DND-41 (cell line): ENCODE results near the gene ST13.

Source experiments
- ATAC-seq: fragments of 200-7000 bp; cut with Tn5 transposase; 3 replicates; pipeline ENCODE4 v1.9.1; 2021; ENCODE audit warnings: low read depth; ENCODE audit not compliant: insufficient read depth
- DNase-seq: peaks from one replicate; pipeline ENCODE4 v3.0.0-alpha.2; 2020
- H2AFZ ChIP-seq: 2 replicates; pipeline ENCODE4 v1.6.0; 2012; ENCODE audit warnings: low read depth, low read length
- H3K27ac ChIP-seq: 2 replicates; pipeline ENCODE4 v1.5.1; 2012; ENCODE audit warnings: low read length, inconsistent platforms
- H3K27me3 ChIP-seq: fragments of 200-600 bp; sonication (generic); 2 replicates; pipeline ENCODE4 v1.6.0; 2012; ENCODE audit warnings: low read length, mild to moderate bottlenecking, inconsistent platforms; ENCODE audit not compliant: insufficient read depth, poor library complexity
- H3K36me3 ChIP-seq: 2 replicates; pipeline ENCODE4 v1.5.1; 2012; ENCODE audit warnings: low read length, inconsistent platforms; ENCODE audit not compliant: insufficient read depth
- H3K4me1 ChIP-seq: 2 replicates; pipeline ENCODE4 v1.5.1; 2012; ENCODE audit warnings: mild to moderate bottlenecking, low read length; ENCODE audit not compliant: insufficient read depth
- H3K4me2 ChIP-seq: 2 replicates; pipeline ENCODE4 v1.6.0; 2012; ENCODE audit warnings: mild to moderate bottlenecking, moderate library complexity, low read length, inconsistent platforms; ENCODE audit not compliant: insufficient read depth
- H3K4me3 ChIP-seq, 2 experiments: fragments of 200-600 bp in 1 of 2; shearing (Covaris generic) in 1 of 2; 2 replicates each; pipeline ENCODE4 v1.5.1; 2012 to 2016; ENCODE audit warnings: inconsistent platforms in 2 of 2, low read length in 2 of 2, mild to moderate bottlenecking in 2 of 2, low read depth in 1 of 2, moderate library complexity in 1 of 2
- H3K79me2 ChIP-seq: 2 replicates; pipeline ENCODE4 v1.6.0; 2012; ENCODE audit warnings: low read length, inconsistent platforms; ENCODE audit not compliant: insufficient read depth
- H3K9ac ChIP-seq: 2 replicates; pipeline ENCODE4 v1.6.0; 2012; ENCODE audit warnings: low read depth, mild to moderate bottlenecking, inconsistent platforms, low read length, moderate library complexity
- H3K9me3 ChIP-seq: 2 replicates; pipeline ENCODE4 v1.5.1; 2012; ENCODE audit warnings: low read length, moderate library complexity, mild to moderate bottlenecking, inconsistent platforms; ENCODE audit not compliant: insufficient read depth, severe bottlenecking
- H4K20me1 ChIP-seq: 2 replicates; pipeline ENCODE4 v1.6.0; 2012; ENCODE audit warnings: low read length; ENCODE audit not compliant: insufficient read depth
- CTCF ChIP-seq: IDR thresholded peaks from 2 replicates; pipeline ENCODE4 v1.5.1; 2012; ENCODE audit warnings: borderline replicate concordance, low read length, moderate library complexity, mild to moderate bottlenecking; ENCODE audit not compliant: poor library complexity, severe bottlenecking; ENCODE audit errors: extremely low read depth
- EZH2 ChIP-seq: IDR thresholded peaks from 3 replicates; pipeline ENCODE4 v1.6.1; 2012; ENCODE audit warnings: borderline replicate concordance, low read depth, mild to moderate bottlenecking, moderate library complexity, low read length, inconsistent platforms; ENCODE audit not compliant: severe bottlenecking

Gene ST13

DNA sequence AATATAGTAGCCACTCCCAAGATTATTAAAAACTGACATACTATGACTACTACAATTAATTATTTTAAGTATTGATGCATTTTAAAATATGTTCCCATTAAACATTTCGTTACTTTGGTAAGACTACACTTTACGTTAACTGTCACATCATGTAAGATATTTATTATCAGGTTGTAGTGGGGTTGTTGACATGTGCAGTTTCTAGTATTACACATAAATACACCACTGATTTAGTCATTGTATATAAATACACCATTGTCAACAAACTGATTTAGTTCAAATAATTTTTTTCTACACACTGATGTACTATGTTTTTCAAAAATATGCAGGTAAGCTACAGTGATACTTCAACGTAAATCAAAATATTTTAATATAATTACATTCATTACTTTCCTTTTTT is 11.5 kb downstream of the ST13 start:
- ATAC-seq: no peak

DNA sequence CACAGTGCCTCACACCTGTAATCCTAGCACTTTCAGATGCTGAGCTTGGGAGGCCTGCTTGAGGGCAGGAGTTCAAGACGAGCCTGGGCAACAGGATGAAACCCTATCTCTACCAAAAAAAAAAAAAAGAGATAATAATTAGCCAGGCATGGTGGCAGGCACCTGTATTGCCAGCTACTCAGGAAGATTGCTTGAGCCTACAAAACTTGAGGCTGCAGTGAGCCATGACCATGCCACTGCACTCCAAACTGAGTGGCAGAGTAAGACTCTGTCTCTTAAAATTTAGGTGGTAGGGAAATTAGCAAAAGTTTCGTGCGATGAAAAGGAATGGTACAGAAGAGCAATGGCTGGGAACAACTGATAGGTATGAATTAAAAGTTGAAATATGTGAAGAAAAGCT is 18.0 kb downstream of the ST13 start:
- H4K20me1 ChIP-seq: peaks cover 12% of the 10 kb centered on the region
- H3K9ac ChIP-seq: no peak overlapping the region

More for the DNA sequence above, 11.5 kb downstream of the ST13 start:
- no peak for TF ChIP-seq EZH2
- TF ChIP-seq CTCF: no peak
- no peak overlapping the region for H3K27ac ChIP-seq
- no peak overlapping the region for H2AFZ ChIP-seq
- peaks cover under 1% of the 10 kb centered on the region; the same call in 1 of the 2 replicates for H3K4me1 ChIP-seq
- H3K4me3 ChIP-seq: no peak overlapping the region
- H3K9ac ChIP-seq: no peak overlapping the region
- peaks cover 10% of the 10 kb centered on the region; the same call in 1 of the 2 replicates for H4K20me1 ChIP-seq
- peaks cover 99% of the 10 kb centered on the region for H3K79me2 ChIP-seq
- DNase-seq: no peak
- H3K4me2 ChIP-seq: no peak overlapping the region
- no peaks in the 10 kb centered on the region for H3K27me3 ChIP-seq
- H3K36me3 ChIP-seq: peaks cover 97% of the 10 kb centered on the region
- H3K9me3 ChIP-seq: no peaks in the 10 kb centered on the region

GRCh38 chr22:40834619-40835018 is 21.8 kb downstream of the ST13 start:
- H4K20me1 ChIP-seq: peaks cover 7% of the 10 kb centered on the region
- peaks cover 47% of the 10 kb centered on the region for H3K79me2 ChIP-seq
- H3K36me3 ChIP-seq: peaks cover 91% of the 10 kb centered on the region
- no peak overlapping the region for H3K4me3 ChIP-seq
- no peak overlapping the region for H2AFZ ChIP-seq
- no peaks in the 10 kb centered on the region for H3K27me3 ChIP-seq
- no peak for TF ChIP-seq EZH2
- no peak for ATAC-seq
- H3K27ac ChIP-seq: no peak overlapping the region
- H3K4me2 ChIP-seq: no peak overlapping the region
- no peaks in the 10 kb centered on the region for H3K9me3 ChIP-seq
- H3K4me1 ChIP-seq: no peaks in the 10 kb centered on the region
- H3K9ac ChIP-seq: no peak overlapping the region
- DNase-seq: no peak

More for the DNA sequence above, 18.0 kb downstream of the ST13 start:
- H3K36me3 ChIP-seq: peaks cover 92% of the 10 kb centered on the region
- no peak overlapping the region for H3K4me2 ChIP-seq
- no peaks in the 10 kb centered on the region for H3K9me3 ChIP-seq
- H3K79me2 ChIP-seq: peaks cover 83% of the 10 kb centered on the region
- H3K4me1 ChIP-seq: no peaks in the 10 kb centered on the region
- no peak for ATAC-seq
- H3K27ac ChIP-seq: no peak overlapping the region
- TF ChIP-seq CTCF (no peak), EZH2 (no peak)
- H3K4me3 ChIP-seq: no peak overlapping the region
- H2AFZ ChIP-seq: no peak overlapping the region
- no peaks in the 10 kb centered on the region for H3K27me3 ChIP-seq
- DNase-seq: no peak

GRCh38 chr22:40829131-40829530 is 27.3 kb downstream of the ST13 start:
- no peak for DNase-seq
- no peak overlapping the region for H3K9ac ChIP-seq

More at GRCh38 chr22:40829131-40829530, 27.3 kb downstream of the ST13 start:
- ATAC-seq: no peak
- Histone ChIP-seq H3K9me3 (no peaks in the 10 kb centered on the region), H4K20me1 (no peaks in the 10 kb centered on the region; the same call in 1 of the 2 replicates), H3K27me3 (no peaks in the 10 kb centered on the region), H3K4me2 (no peak overlapping the region), H3K4me1 (no peaks in the 10 kb centered on the region), H3K27ac (no peak overlapping the region), H2AFZ (no peak overlapping the region), H3K4me3 (no peak overlapping the region), H3K36me3 (peaks cover 88% of the 10 kb centered on the region), H3K79me2 (peaks cover 4% of the 10 kb centered on the region; the same call in 1 of the 2 replicates)
- TF ChIP-seq EZH2 (no peak), CTCF (no peak)
